Thyroid gland (tissue), 4 donors: ENCODE data around the gene MSH3.

Experiments
- POLR2A ChIP-seq, 2 donors: fragments of 450-650 bp; IDR thresholded peaks; one replicate each; pipeline ENCODE4 v1.6.1; 2017; ENCODE audit warnings: antibody characterized with exemption in 2 of 2, mild to moderate bottlenecking in 2 of 2, moderate library complexity in 1 of 2
- TF ChIP-seq, protein P1 (sequence below), 6 experiments: fragments of 200-600 bp in 3 of 6; fragments of 450-650 bp in 3 of 6; sonication (generic) in 3 of 6; IDR thresholded peaks; one replicate each; pipeline ENCODE4 v1.5.1; 2016 to 2019; ENCODE audit warnings: antibody characterized with exemption in 6 of 6, mild to moderate bottlenecking in 2 of 6, inconsistent platforms in 1 of 6, moderate library complexity in 1 of 6

- TF ChIP-seq, protein P1, sequence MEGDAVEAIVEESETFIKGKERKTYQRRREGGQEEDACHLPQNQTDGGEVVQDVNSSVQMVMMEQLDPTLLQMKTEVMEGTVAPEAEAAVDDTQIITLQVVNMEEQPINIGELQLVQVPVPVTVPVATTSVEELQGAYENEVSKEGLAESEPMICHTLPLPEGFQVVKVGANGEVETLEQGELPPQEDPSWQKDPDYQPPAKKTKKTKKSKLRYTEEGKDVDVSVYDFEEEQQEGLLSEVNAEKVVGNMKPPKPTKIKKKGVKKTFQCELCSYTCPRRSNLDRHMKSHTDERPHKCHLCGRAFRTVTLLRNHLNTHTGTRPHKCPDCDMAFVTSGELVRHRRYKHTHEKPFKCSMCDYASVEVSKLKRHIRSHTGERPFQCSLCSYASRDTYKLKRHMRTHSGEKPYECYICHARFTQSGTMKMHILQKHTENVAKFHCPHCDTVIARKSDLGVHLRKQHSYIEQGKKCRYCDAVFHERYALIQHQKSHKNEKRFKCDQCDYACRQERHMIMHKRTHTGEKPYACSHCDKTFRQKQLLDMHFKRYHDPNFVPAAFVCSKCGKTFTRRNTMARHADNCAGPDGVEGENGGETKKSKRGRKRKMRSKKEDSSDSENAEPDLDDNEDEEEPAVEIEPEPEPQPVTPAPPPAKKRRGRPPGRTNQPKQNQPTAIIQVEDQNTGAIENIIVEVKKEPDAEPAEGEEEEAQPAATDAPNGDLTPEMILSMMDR (IDR thresholded peaks at IDR 0.05), result no peak
- TF ChIP-seq POLR2A (IDR thresholded peaks at IDR 0.05), result no peak
These were observed 82.3 kb downstream of the MSH3 start for GRCh38 chr5:80736730-80737129.
